Adrenal gland (tissue), 12 donors: Measurements from ENCODE around the gene MRPS27. TPM values are rescaled to one million over a fixed set of nuclear protein-coding genes. Genes with fewer than 3 reads are reported as not detected.

Experiments
- DNase-seq, 7 donors: peaks; one replicate each; pipeline ENCODE4 v3.0.0-alpha.2; 2019 to 2020
- H3K27ac ChIP-seq, 5 donors: fragments of 200-600 bp; sonication (generic) in 4 of 5; 1 replicate in 3 of 5; 2 replicates in 2 of 5; pipeline versions ENCODE4 v1.5.1 to v1.8.0; 2016 to 2020; ENCODE audit warnings: mild to moderate bottlenecking in 1 of 5
- H3K27me3 ChIP-seq: fragments of 200-600 bp; 2 replicates; pipeline ENCODE4 v1.8.0; 2021
- H3K36me3 ChIP-seq, 2 donors: fragments of 200-600 bp; replicated peaks in 1 of 2; 1 replicate in 1 of 2; 2 replicates in 1 of 2; pipeline versions ENCODE4 v1.5.1 to v1.8.0; 2018 to 2022
- H3K4me1 ChIP-seq, 2 donors: fragments of 200-600 bp; replicated peaks in 1 of 2; 1 replicate in 1 of 2; 2 replicates in 1 of 2; pipeline versions ENCODE4 v1.5.1 to v1.8.0; 2018 to 2021
- H3K4me3 ChIP-seq, 4 donors: fragments of 200-600 bp; sonication (generic) in 3 of 4; one replicate each; pipeline ENCODE4 v1.5.1; 2016 to 2018
- H3K9me3 ChIP-seq, 3 donors: fragments of 200-600 bp; sonication (generic) in 1 of 3; replicated peaks in 1 of 3; 1 replicate in 2 of 3; 2 replicates in 1 of 3; pipeline versions ENCODE4 v1.5.1 to v1.8.0; 2016 to 2021
- CTCF ChIP-seq, 6 experiments: fragments of 450-650 bp in 4 of 6; fragments of 200-600 bp in 2 of 6; sonication (generic) in 1 of 6; IDR thresholded peaks; 1 replicate in 5 of 6; 2 replicates in 1 of 6; pipeline versions ENCODE4 v1.5.1 to v1.8.0; 2016 to 2021; ENCODE audit warnings: antibody characterized with exemption in 6 of 6, mild to moderate bottlenecking in 2 of 6, moderate library complexity in 1 of 6
- POLR2A ChIP-seq, 2 donors: fragments of 450-650 bp; IDR thresholded peaks; one replicate each; pipeline ENCODE4 v1.6.1; 2017; ENCODE audit warnings: antibody characterized with exemption in 2 of 2, mild to moderate bottlenecking in 2 of 2, moderate library complexity in 1 of 2
- WGBS, 4 donors: extraction: QIAGEN DNeasy Blood & Tissue Kit in 2 of 4; methylation state at CpG; one replicate each; pipeline versions ENCODE4 v1.1.5 to v1.1.7; 2013 to 2017; 5-methylcytosine and 5-hydroxymethylcytosine counted together
- intact Hi-C, 2 donors: fragments of 100-400 bp; cut with DNase I; formaldehyde crosslinking; loops; one replicate each; pipeline versions ENCODE4 v1.14.1 to v1.15.0; 2022 to 2023
- polyA plus RNA-seq, 3 donors: library from polyadenylated mRNA; stranded (reverse); fragments of 200-250 nt in 2 of 3; fragments of 350-450 nt in 1 of 3; fragmentation: Illumina TruSeq in 1 of 3; extraction: RNeasy Lipid Tissue Mini Kit (QIAGEN cat#74804) in 1 of 3; gene quantifications; one replicate each; pipeline ENCODE4 v1.2.3, GENCODE V29; 2013 to 2014
- total RNA-seq, 9 donors: library from RNA; depleted of rRNA in 4 of 9; stranded (reverse); fragments of >200 nt in 4 of 9; fragments of 120-200 nt in 1 of 9; fragmentation: NEBNext Ultra II Directional in 1 of 9; extraction: Animal tissue kit (Norgen Biotek cat#: 25700) in 1 of 9; gene quantifications; one replicate each; pipeline versions ENCODE4 v1.1.0 to v1.2.4, GENCODE V29; 2013 to 2023
- donor health status: healthy with polysubstance abuse.
- donor health status: Bipolar disorder and iron deficiency.
- donor health status: DM: yes; HTN: yes; CAD: no.
- donor health status: DM: no; HTN: no; CAD: no.
- donor health status: DM: no; HTN: no; CAD: no.
- donor health status: DM: yes; HTN: yes; CAD: no.

Gene MRPS27
- total and polyA plus RNA-seq, 12 donors, result 20.8 to 92.8 (median 67.3) TPM

- TF ChIP-seq CTCF (IDR thresholded peaks at IDR 0.05), result no peak
- no peak for TF ChIP-seq POLR2A (IDR thresholded peaks at IDR 0.05)
- intact Hi-C loops, result no loop called here
Observed at GRCh38 chr5:72195581-72195980, 124.5 kb downstream of the MRPS27 start.

GRCh38 chr5:72194846-72195245 is 125.2 kb downstream of the MRPS27 start:
- TF ChIP-seq POLR2A (IDR thresholded peaks at IDR 0.05) (no peak), CTCF (IDR thresholded peaks at IDR 0.05) (no peak)
- no peak overlapping the region for H3K27ac ChIP-seq
- no peaks in the 10 kb centered on the region for H3K4me1 ChIP-seq
- H3K4me3 ChIP-seq, result no peak overlapping the region
- H3K9me3 ChIP-seq, result no peaks in the 10 kb centered on the region
- H3K36me3 ChIP-seq, result peaks cover 0 to 19% of the 10 kb centered on the region in 2 donors
- DNase-seq, result no peak
- H3K27me3 ChIP-seq, result no peaks in the 10 kb centered on the region
- intact Hi-C loops, result no loop called here
- WGBS, 4 donors, result 93 to 95% (median 94%) methylated on average over 6 of the region's 6 CpGs

More at GRCh38 chr5:72195581-72195980, 124.5 kb downstream of the MRPS27 start:
- Histone ChIP-seq H3K36me3 (peaks cover 0 to 25% of the 10 kb centered on the region in 2 donors), H3K27me3 (no peaks in the 10 kb centered on the region), H3K4me3 (no peak overlapping the region), H3K4me1 (no peaks in the 10 kb centered on the region), H3K9me3 (no peaks in the 10 kb centered on the region), H3K27ac (no peak overlapping the region)
- WGBS, 4 donors, result 93 to 96% (median 94%) methylated on average over 10 of the region's 10 CpGs
- DNase-seq, result no peak

GRCh38 chr5:72191404-72191803 is 128.6 kb downstream of the MRPS27 start:
- Histone ChIP-seq H3K27me3 (no peaks in the 10 kb centered on the region), H3K4me1 (no peaks in the 10 kb centered on the region), H3K9me3 (no peaks in the 10 kb centered on the region), H3K27ac (peak overlapping the region in 1 of 5 donors; percentile 1), H3K36me3 (peaks cover 0 to 3% of the 10 kb centered on the region in 2 donors), H3K4me3 (no peak overlapping the region)
- intact Hi-C loops, result no loop called here
- no peak for DNase-seq
- no peak for TF ChIP-seq CTCF (IDR thresholded peaks at IDR 0.05)
- TF ChIP-seq POLR2A (IDR thresholded peaks at IDR 0.05), result no peak
- WGBS, 4 donors, result 66 to 79% (median 69%) methylated on average over 3 of the region's 3 CpGs

GRCh38 chr5:72189146-72189545 is 130.9 kb downstream of the MRPS27 start:
- Histone ChIP-seq H3K4me3 (no peak overlapping the region), H3K9me3 (no peaks in the 10 kb centered on the region), H3K4me1 (no peaks in the 10 kb centered on the region), H3K36me3 (peaks cover 0 to 4% of the 10 kb centered on the region in 2 donors), H3K27me3 (no peaks in the 10 kb centered on the region), H3K27ac (no peak overlapping the region)
- DNase-seq, result no peak
- WGBS, 4 donors, result 79 to 93% (median 91%) methylated on average over 2 of the region's 2 CpGs
- no peak for TF ChIP-seq CTCF (IDR thresholded peaks at IDR 0.05)
- intact Hi-C loops, result no loop called here
